DLD1 (cell line): Measurements from ENCODE around the gene RAB40B.

Source experiments
- in situ Hi-C: cut with HindIII; loops from 2 replicates; pipeline ENCODE4 v1.10.0; 2017; ENCODE audit warnings: low sequenced_read_pairs

RAB40B gene

GRCh38 chr17:82716203-82717010 lies 17.9 kb upstream of the RAB40B start, which contains the start of gene FN3KRP:
Gene FN3KRP, plus strand, starts transcription at chr17:82716706. Its CDS starts 50 bp downstream, at chr17:82716756.
- in situ Hi-C loops = no loop called here

DNA sequence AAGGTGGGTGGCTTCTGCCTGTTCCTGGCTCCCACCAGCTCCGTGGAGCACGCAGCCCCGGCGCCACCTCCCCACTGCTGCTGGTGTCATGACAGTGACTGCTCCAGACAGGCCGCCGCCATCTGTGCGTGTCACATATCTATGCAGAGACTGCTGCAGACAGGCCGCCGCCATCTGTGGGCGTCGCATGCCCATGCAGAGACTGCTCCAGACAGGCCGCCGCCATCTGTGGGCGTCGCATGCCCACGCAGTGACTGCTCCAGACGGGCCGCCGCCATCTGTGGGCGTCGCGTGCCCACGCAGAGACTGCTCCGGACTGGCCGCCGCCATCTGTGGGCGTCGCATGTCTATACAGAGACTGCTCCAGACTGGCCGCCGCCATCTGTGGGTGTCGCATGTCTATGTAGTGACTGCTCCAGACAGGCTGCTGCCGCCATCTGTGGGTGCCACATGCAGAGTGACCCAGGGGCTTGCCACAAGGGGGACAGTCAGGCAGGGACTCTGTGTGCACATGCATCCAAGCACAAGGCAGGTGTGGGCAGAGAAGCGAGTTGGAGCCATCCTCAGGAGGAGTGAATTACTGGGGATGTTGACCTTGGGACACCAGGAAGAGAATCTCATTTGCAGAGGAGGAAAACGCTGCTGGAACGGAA lies 14.7 kb upstream of the RAB40B start:
- in situ Hi-C loops = no loop called here

GRCh38 chr17:82710499-82711232 lies 12.2 kb upstream of the RAB40B start:
- in situ Hi-C loops = no loop called here

- in situ Hi-C loops = no loop called here
These were observed 11.4 kb upstream of the RAB40B start for GRCh38 chr17:82709676-82710498.

GRCh38 chr17:82709024-82709675 lies 10.7 kb upstream of the RAB40B start:
- in situ Hi-C loops = no loop called here

DNA sequence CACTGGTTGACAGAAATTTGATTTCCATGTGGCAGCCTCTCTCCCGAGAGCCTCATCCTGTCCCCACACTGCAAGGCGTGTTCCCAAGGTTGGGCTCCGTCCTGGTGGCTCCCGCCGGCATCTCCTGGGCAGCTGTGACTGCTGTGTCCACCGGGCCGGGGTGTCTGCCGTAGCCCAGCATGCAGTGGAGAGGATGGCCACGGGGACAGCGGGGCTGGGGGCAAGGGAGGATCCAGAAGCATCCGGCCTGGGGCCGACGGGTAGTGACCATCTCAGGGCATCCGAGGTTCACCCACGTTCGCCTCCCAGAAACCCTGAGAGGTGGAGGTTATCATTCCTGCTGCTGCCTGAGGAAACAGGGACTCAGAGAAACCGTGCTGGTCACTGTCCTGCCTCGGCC lies 7.3 kb upstream of the RAB40B start:
- in situ Hi-C loops = no loop called here

- in situ Hi-C loops = no loop called here
These were observed 6.4 kb upstream of the RAB40B start for GRCh38 chr17:82704886-82705285.

DNA sequence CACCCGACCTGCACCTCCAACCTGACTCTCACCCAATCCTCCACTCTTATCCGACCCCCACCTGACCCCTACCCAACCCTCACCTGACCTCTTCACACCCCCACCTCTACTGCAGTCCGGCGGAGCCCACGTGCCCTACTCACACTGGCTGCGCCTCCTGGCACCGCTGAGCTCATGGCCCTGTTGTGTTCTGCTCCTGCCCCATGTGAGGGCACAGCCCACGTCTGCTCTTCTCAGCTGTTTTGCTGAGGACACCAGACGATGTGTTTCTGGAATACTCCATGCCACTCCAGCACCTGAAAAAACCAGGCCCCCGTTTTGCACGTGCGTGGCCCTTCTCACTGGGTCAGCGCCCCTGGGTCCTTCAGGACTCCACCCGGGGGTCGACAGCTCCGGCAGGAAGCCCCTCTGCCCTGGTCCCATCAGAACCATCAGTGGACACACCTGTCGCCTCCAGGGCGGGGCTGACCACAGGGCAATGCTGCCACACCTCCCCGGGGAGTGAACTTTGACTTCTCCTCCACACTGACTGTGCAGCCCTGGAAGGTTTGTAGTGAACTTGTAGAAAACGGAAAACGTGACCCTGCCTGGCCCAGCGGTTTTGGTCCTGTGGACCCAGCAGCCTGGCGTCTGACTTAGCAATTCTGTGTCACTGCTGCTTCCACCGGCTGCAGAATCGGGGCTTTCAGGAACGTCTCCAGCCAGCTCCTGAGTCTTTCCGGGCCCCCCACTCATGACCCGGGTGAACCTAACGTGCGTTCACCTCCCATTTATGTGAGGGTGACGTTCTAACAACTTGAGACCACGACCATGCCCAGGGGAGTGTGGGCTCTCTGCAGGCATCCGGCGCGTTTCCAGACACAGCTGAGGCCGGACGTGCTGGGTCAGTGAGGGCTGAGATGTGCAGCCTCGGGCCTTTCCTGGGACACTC lies 5.7 kb upstream of the RAB40B start:
- in situ Hi-C loops = no loop called here

DNA sequence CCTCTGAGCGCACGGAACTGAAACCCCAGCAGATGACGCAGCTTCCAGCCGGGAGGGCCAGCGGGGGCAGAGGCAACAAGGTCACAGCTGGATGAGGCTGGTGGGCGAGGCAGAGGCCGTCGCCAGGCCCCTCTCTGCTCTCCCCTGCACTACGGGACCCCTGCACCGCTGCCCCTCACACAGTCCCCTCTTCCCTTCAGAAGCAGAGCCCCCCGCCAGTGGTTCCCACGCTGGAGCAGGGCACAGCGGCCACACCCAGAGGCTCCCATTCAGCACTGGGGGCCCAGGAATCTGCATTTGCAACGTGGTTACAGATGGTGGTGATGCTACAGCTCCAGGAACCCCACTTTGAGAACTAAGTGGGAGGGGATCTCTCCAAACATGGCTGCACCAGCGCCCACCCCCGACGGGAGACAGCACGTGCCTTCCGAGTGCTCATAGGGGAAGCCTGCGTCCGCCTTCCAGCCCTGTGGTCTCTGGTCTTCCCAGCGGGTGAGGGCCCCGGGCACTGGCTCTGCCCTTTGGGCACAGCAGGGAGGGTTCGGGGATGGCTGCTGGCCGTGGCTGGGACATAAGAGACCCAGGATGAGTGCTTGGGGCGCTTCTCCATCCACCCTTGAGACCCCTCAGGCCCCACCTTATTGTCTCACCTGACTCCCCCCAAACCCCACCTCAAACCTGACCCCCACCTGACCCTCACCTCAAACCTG lies 4.7 kb upstream of the RAB40B start:
- in situ Hi-C loops = no loop called here

DNA sequence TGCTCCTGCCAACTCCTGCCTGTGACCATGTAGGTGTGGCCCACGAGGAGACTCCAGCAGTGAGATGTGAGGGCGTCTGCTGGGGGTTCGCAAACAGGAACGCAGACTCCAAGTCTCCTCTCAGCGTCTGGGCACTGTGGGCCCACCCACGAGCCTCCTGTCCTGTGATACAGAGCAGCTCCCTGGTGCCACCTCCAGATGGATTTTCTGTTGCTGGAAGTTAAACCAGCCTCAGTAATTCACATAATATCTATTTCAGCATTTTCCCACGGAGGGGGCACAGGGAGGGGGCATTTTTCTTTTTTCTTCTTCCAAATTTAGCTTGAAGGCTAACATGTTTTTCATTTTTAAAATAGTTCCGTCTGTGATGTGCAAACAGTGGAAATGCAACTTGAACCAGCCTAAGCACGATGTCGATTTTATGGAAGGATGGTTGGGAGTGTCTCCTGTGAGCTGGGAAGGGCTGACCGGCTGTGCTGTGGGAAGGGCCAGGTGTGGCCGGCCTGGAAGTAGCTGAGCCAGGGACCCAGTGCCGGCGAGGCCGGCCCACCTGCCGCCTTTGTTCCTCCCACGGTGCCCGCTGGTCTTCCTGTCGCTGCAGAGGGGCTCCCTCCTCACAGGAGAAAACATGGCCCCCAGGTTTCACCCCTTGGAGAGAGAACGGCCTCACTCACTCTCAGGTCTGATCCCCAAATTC lies 3.9 kb upstream of the RAB40B start:
- in situ Hi-C loops = no loop called here

- in situ Hi-C loops = no loop called here
These were observed 1.1 kb upstream of the RAB40B start for GRCh38 chr17:82699551-82699950.

GRCh38 chr17:82698974-82699442 lies 510 bp upstream of the RAB40B start:
- in situ Hi-C loops = no loop called here

GRCh38 chr17:82697808-82698064 lies 762 bp downstream of the RAB40B start:
- in situ Hi-C loops = no loop called here

GRCh38 chr17:82696916-82697807 lies 1.3 kb downstream of the RAB40B start:
- in situ Hi-C loops = no loop called here

- in situ Hi-C loops = no loop called here
These were observed 2.2 kb downstream of the RAB40B start for GRCh38 chr17:82696259-82696658.

DNA sequence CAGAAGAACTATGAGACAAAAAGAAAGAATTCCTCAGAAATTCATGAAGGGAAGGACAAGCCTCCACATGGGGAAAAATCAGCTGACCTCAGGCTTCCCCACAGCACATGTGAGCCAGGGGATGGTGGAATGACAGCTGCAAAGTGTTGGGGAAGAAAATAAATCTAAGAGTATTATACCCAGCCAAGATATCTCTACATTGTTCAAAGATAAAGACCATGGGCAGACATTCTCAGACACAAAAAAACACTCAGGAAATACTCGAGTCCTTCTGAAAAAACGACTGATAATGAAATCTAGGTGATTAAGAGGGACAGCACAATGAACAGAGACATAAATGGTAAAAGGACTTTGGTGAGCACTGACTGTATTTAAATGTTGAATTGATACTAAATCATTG lies 3.9 kb downstream of the RAB40B start:
- in situ Hi-C loops = no loop called here

- in situ Hi-C loops = no loop called here
These were observed 5.2 kb downstream of the RAB40B start for GRCh38 chr17:82693168-82693867.
